ENCODE data around the gene MTHFSD.

MTHFSD gene

DNA sequence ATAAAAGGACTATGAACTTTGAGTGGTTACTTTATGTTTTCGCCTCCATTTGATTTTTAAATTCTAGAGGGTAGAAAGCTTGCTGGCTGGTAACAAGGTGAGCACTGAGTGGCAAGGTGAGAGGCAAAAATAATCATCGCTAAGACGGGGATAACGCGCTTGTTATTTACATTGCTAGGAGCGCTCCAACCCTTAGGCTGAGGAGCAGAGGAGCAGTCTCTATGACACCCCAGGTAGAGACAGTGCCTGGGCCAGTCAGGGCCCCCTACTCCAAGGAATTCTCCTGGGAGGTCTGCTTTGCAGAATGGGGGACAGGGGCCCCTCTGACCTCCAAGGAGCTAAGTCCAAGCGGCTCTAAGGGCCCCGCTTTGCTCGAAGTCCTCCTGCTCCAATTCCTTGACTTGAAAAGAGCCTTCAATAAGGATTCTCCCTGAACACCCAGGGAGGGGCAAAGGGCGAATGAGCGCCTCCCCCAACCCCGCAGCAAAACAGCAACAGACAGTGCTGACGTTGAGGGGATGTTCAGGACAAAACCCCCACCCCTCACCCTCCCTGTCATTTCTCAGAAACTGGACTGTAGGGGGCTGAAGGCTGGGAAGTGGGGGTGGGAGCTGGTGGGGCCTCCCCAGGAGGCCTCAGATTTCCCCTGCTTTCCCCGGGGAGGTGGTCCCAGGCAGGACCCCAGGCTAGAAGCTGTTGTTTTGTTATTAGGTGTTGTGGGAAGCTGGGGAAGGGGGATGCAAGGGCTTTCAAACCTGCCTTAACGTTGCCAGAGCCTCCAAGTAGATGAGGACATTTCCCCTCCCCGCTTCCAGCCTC is 54.9 kb downstream of the MTHFSD start:
- DNase-seq: no peak

DNA sequence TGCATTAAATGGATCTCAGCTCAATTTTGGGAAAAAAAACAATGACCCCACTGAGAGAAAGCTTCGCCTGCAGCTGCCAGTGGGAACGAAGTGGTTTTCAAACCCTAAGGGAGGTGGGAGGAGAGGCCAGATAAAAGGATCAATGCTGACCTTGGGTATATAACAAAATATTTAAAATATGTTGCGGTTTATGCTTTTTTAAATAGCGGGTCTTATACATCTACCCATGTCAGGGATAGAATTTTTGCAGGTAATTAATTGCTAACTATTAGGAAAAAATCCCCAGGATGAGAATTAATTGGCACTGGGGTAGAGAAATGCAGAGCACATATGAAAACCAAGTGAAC is 55.6 kb downstream of the MTHFSD start:
- no peak for DNase-seq

DNA sequence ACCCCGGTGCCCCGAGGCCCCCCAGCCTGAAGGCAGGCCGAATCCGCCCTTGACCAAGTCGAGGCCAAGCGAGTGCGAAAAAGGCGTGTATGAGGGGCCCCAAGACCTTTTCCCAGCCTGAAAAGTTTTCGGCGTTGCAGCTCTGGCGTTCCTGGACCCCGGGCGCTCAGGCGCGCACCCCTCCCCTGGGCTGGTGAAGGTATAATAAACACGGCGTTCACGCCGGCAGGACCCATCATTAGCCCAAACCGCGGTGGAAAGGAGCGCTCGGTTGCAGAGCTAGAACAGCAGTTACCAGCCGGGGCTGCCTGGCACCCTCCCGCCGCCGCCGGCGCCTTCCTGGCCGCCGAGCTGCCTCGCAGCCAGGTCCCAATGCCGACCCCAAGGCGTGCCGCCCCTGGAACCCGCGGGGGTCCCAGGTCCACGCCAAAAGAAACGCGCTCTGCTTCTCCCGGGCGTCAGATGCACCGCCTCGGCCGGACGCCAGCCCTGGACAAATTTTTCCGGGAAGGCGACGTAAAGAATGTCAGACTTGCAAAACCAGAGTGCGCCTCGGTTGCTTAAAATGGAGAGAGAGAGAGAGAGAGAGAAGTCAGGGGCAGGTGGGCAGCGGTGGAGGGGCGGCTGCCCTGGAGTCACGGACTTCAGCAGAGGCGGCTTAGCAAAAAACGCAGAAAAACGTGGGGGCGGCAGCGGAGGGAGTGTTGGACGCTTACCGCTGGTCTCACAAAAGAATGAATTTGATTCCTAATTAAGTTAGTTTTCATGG is 56.2 kb downstream of the MTHFSD start:
- no peak for DNase-seq

DNA sequence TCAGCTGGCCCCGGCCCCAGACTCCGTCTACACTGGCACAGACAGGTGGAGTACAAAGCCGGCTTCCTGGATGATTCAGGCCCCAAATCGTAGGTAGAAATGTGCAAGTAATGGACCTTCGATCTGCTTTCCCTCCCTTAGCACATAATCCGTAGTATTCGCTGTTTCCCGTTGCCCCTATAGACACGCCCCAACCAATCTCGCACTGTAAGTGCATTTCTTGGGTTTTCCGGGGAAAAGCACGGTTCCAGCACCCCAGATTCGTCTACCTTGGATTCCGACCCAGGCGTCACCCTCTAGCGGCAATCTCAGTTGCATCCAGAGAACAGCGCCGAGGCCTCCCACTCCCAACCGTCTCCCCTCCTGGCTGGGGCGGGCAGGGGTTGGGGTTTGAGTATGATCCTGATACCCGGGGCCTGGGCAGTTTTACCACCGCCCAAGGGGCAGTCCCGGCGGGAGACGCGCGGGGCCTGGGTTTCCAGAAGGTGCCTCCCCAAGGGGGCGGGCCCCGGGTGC is 56.8 kb downstream of the MTHFSD start:
- no peak for DNase-seq

DNA sequence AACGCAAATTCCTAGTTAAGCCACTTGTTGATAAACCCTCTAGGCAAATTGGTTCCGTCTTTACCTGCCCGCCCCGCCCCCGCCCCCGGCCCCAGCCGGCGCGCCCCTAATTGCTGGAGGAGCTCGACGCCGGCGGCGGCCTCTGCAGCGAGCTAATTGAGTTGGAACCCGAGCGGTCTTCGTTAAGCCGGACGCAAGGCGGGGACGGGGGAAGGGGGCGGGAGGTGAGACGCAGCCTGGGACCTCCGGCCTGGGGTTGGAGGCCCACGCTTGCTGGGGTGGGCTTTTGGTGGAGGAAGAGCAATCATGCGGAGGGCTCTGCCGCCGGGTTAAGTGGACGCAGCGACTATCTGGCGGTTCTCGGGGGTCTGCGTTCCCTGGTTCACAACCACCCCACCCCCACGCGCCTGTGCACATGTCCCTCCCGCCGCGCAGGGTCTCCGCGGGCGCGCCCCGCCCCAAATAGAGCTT is 57.4 kb downstream of the MTHFSD start:
- no peak for DNase-seq

DNA sequence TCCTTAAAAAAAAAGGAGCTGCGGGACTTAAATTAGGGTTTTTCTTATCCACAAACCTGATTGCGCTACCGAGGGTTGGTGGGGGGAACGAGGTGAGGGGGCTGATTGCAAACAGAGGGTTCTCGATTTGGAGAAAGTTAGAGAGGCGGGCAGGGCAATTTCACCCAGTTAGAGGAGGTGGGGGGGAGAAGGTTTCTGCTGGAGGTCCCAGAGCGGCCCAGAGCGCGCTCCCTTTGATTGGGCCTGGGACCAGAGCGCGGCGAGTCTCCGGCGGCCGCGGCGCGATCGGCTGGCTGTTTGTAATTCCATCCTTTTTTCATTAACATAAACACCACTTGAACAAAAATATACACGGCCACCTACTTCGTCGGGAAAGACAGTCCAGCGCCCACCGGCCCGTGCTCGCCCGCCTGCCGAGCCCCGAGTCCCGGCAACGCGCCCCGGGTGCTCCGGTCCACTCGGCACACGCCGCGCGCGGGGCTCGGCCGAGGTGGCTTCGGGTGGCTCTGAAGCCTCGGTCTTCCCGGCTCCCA is 58.0 kb downstream of the MTHFSD start:
- no peak for DNase-seq

DNA sequence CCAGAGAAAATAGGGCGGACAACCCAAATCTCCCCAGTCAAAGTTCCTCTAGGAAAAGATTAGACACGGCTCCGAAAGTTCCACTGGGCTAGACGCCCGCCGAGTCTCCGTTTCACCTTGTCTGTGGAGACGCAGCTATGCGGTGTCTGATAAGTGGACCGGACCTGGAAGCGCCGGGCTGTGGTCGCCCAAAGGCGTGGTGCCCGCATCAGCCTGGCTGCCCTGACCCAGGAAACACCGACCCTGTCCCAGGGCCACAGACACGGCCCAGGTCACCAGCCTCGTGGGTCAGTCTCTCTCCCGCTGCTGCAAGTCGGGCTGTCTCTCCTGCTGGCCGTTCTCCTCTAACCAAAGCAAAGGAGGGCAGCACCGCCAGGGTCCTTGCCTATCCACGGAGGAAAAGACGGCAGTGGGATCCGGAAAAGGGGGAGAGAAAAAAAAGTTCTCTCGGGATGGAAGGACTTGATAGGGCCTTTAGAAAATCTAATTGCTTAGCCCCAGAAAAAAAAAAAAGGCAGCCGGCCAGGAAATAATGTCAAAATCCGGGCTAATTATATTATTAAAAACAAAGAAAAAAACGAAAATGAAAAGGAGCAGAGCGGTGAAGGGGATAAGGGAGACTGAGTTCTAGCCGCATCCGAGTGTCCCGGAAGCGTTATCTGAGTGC is 58.6 kb downstream of the MTHFSD start:
- DNase-seq: no peak

DNA sequence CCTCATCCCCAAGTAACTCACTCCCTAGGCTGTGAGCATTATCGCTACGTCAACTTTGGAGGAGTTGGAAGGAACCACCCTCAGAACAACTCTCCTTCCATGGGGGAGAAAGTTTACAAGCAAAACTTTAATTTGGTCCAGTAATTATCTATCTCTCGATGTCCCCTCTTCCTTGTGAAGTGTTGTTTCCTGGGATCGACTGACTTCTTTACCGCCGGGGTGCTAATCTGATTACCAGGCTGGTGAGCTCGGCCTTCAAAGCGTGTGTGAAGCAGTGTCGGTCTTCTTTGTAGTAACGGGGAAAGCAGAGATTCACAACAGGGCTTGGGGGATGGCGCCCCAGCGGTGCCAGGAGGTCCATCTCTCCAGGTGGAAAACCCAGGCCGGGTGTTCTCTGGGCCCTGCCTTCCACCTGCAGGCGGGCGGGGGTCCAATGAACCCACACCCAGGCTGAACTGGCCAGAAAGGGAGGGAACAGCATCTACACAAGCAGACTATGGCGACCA is 59.2 kb downstream of the MTHFSD start:
- no peak for DNase-seq

DNA sequence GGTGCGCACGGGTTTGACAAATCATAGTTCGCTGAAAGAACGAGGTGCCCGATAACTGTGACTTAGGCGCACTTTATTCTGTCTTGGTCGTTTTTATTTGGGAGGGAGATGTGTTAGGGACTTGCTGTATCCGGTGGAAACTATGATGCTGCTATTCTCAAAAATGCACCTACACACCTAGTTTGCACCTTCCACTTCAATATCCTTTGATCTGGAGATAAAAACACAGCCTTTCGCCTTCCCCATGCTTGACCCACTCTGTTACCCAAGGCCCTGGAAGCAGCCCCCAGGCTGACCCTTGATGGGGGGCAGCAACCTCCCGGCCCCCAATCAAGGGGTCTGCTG is 59.7 kb downstream of the MTHFSD start:
- DNase-seq: no peak

DNA sequence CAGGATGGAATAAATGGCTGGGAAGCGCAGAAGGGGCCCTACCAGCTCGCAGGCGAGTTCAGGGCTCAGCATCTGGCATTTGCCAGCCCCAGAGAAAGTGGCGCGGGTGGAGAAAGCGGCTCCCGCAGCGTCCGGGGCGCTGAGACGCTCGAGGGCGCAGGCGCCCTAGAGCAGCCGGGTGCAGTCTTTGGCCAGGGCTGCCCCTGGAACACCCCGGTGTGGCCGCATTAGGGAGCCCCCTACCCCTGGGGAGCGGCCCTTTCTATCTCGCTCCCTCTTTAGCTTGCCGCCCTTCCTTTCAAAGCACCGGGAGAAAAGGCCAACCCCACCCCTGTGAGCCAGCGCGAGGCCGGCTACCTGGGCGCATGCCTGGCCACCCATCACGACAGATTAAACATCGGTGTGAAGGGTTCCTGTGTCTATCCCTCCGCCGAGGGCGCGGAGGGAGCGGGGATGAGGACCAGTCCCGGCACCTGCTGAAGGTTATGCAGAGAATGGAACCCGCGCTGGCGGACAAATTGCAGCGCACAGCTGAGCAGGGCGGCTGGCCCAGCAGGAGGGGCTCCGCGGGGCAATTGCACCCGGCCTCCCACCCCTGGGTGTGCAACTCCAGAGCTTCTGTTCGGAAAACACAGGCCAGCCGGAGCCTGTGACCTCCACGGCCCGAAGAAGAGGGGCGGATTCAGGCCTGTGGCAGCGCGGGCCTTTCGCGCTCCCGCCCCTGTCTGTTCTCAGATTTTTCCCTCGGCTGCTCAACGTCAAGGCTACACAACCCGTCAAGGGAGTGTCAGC is 60.3 kb downstream of the MTHFSD start:
- no peak for DNase-seq

DNA sequence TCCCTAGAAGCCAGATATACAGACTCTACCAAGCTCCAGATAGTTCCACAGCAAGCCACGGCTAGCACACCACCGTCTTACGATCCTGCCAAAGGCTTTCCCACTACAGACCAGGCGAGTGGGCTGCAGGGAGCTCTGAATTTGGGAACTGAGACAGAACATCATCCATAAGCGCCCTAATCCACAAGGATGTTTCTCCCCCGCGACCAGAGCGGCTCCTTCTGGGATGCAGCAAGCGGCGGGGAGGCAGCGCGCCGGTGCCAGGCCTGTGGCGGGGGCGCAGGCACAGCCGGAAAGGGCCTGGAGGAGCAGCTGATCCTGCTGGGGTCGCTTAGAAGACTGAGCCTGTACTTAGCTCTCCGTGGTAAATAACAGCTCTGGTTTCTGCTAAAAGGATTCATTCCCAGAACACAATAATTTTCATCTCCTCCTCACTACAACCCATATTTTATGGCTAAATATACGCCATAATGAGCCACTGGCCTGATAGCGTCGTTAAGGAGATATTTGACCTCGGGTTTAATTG is 60.9 kb downstream of the MTHFSD start:
- DNase-seq: no peak

DNA sequence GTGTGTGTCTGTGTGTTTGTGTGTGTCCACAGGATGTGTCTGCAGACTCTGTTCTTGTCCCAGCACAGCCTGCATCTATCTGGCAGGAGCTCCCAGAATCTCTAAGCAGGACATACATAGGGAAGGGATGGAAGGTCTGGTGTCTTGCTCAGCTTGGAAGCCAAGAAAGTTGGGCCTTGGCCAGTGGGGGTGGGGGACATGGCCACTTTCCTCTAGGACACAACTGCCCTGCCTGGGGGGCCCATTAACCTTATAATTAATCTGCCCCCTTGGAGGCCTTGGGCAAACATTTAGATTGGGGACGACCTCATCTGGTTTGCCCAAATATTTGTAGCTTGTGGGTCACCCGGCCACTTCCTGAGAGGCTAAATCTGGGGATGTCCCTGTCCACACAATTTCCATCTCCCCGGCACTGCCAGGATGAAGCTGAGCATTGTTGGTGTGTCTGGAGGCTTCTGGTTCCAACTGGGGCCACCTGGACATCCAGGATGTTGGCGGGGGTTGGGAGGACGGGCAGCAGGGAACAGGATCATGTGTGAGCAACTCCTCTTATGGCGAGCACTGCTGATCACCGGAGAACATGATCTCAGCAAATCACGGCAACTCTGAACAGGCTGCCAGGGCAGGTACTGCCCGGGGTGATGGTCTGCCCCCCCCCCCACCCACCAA is 61.9 kb downstream of the MTHFSD start:
- no peak for DNase-seq

DNA sequence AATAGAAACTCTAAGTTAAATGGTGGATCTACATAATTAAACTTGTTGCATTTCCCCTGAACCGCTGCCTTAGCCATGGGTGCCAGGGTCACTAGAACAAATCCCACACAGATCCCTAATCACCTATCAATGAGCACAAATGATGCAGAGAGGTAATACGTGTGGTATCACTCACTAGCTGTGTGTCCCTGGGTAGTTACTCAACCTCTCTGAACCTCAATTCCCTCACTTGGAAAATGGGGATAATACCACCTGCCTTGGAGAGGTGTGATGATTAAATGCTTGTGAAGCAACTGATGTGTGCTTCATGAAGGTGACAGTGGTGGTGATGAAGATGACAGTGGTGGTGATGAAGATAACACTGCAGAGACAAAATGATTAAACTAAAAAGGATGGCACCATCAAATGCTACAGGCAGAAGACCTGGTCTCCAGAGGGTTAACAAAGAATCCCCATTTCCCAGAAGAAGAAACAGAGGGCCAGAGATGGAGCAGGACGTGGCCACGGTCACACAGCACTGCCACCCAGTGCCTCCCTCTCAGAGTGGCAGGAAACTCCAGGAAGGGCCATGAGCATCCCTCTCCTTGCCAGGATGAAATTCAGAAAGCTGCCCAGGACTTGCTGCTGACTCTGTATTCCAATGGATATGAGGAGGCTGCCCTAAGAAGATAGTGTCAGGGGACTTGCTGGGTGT is 62.6 kb downstream of the MTHFSD start:
- DNase-seq: no peak

DNA sequence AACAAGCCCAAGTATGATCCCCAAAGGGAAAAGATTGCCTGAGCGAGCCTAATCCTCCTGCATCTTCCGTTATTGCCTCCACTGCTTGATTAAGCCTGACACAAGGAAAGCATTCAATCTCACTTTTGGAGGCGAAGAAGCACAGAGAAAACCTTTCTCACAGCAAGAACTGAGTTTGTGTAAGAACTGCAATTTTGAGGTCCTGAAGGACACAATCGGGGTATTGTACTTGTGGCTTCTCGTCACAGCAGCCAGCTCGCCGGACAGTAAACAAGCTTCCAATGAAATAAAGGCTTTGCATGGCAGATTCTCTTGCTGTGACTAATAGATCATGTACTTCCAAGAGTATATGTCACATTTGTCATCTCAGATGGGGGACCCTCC is 63.4 kb downstream of the MTHFSD start:
- DNase-seq: no peak

DNA sequence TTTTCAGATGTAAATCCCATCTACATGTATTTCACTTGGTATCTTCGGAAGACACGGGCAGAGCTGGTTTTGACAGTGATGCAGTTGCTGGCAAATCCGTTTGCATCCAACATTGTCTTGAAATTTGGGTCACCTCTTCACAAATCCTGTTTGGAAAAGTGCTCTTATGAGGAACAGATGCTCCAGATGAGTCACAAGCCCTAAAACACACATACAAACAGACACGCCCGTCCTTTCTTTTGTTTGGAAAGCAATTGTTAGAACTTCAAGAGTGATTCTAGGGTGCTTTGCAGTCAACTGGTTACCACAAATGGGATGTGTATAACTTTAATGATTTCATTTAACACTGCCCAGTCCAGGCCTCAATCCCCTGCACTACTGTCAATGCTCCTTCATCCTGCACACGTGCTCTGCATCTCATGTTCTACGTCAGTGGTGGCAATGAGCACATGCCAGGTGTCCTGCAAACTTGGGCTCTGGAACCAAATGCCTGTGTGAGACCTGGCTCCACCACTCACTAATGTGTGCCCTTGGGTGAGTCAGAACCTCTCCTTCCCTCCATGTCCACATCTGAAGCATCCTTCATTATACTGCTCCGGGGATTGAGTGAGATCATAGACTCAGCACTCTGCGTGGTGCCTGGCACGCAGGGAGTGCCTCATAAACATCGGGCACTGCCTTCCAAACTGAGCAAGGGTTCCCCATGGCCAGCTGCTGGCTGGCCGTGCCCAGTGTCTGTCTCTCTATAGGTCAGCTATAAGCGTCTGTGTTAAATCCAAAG is 64.0 kb downstream of the MTHFSD start:
- DNase-seq: no peak

DNA sequence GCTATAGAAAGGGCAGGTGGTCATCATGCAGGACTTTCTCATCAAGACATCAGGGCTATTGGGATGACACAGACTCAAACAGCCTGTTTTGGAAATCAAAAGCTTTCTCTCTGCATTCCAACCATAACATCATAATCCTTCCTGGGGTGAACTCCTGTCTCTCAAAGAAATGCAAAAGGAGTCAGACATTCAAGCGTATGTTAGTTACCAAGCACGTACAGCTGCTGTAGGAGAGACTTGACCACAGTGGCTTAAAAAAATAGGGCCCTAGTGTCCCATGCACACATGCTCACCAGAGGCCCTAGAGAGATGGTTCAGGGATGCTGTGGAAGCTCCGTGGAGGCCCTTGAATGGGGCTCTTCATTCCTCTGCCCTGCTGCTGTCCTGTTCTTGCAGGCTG is 69.3 kb downstream of the MTHFSD start:
- no peak for DNase-seq

DNA sequence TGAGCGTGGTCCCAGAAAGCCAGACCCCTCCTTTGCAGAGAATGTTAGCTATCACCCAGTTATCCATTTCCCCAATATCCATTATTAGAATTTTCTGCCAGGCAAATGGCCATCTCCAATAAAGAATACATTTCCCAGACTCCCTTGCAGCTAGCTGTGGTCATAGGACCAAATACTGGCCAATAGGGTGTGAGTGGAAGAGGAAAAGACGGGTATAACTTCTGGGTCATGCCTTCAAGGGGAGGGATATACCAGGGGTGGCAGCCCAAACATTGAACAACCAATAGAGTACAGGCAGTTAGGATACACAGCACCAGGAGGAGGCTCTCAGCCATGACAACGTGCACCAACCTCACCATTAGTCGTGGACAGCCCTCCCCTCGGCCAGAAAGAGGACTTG is 70.8 kb downstream of the MTHFSD start:
- DNase-seq: no peak

DNA sequence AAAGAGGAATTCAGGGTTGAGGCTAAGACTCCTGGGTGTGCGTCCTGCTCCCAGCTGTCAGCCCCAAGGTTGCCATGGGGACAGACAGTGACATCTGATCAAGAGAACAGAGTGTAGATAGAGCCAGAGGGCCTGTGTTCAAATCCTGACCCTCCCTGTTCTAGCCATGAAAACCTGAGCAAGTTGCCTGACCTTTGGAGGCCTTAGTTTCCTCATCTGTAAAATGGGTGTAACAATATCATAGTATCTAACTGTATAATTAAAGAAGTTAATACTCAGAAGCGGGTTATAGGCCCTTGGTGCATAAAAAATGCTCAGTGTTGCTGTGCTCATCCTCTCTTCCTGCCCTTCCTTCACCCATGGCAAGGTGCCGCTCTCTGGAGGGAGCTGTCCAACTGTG is 73.4 kb downstream of the MTHFSD start:
- no peak for DNase-seq

DNA sequence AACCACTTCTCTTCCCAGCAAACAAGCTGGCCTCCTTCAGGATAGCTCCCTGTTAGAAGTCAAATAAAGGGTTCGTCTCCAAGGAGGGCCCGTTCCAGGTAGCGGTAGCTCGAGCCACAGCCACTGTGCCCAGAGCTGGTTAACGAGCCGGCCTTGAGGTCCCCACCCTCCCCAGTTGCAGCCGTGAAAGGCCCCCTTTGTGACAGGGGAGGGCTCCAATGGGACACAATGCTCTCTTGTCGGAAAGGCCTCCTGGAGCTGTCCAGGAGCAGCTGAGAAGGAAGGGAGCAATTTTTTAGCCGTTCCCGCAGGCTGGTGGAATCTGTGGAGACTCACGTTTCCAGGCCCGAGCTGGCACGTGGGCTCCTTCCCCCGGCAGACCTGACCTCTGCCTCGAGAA is 74.6 kb downstream of the MTHFSD start:
- no peak for DNase-seq

All from cerebellar nuclear complex (tissue), 1 donor.